Measurements from ENCODE around the gene MYO1B.

Gene MYO1B

GRCh38 chr2:191253476-191253875 lies 8.3 kb downstream of the MYO1B start:
- Histone ChIP-seq H3K79me2 (ENCODE audit: insufficient read depth, low read length) (no peaks in the 10 kb centered on the region), H3K4me2 (ENCODE audit: low read depth, low read length, poor library complexity, severe bottlenecking) (no peak overlapping the region), H3K27me3 (ENCODE audit: low read length) (no peaks in the 10 kb centered on the region), H4K20me1 (ENCODE audit: low read depth, low read length) (no peaks in the 10 kb centered on the region), H2AFZ (ENCODE audit: low read depth, low read length, severe bottlenecking) (no peak overlapping the region), H3F3A (ENCODE audit: insufficient read depth) (no peaks in the 10 kb centered on the region), H3K9me3 (ENCODE audit: insufficient read depth, low read length) (no peaks in the 10 kb centered on the region), H3K4me3 (ENCODE audit: insufficient read depth, low read length, poor library complexity, severe bottlenecking) (no peak overlapping the region), H3K9me2 (replicated peaks; ENCODE audit: insufficient read depth, low read length) (no peaks in the 10 kb centered on the region), H3K36me3 (ENCODE audit: low read length) (no peaks in the 10 kb centered on the region), H3K9ac (ENCODE audit: low read length) (no peak overlapping the region), H3K27ac (ENCODE audit: low read depth, low read length) (no peak overlapping the region)
- TF ChIP-seq CTCF (IDR thresholded peaks at IDR 0.05; ENCODE audit: insufficient read depth, low read length, poor library complexity, severe bottlenecking) (no peak), EZH2phosphoT487 (conservative IDR thresholded peaks at IDR 0.05; ENCODE audit: low read length) (no peak)

GRCh38 chr2:191255271-191255670 lies 10.1 kb downstream of the MYO1B start:
- Histone ChIP-seq H3K9me3 (ENCODE audit: insufficient read depth, low read length) (no peaks in the 10 kb centered on the region), H3K27ac (ENCODE audit: low read depth, low read length) (no peak overlapping the region), H2AFZ (ENCODE audit: low read depth, low read length, severe bottlenecking) (no peak overlapping the region), H3K4me2 (ENCODE audit: low read depth, low read length, poor library complexity, severe bottlenecking) (no peak overlapping the region), H3K4me3 (ENCODE audit: insufficient read depth, low read length, poor library complexity, severe bottlenecking) (no peak overlapping the region), H3K79me2 (ENCODE audit: insufficient read depth, low read length) (no peaks in the 10 kb centered on the region), H3K9me2 (replicated peaks; ENCODE audit: insufficient read depth, low read length) (no peaks in the 10 kb centered on the region), H3K9ac (ENCODE audit: low read length) (no peak overlapping the region), H3K27me3 (ENCODE audit: low read length) (no peaks in the 10 kb centered on the region), H3K36me3 (ENCODE audit: low read length) (no peaks in the 10 kb centered on the region), H4K20me1 (ENCODE audit: low read depth, low read length) (no peaks in the 10 kb centered on the region), H3F3A (ENCODE audit: insufficient read depth) (no peaks in the 10 kb centered on the region)
- TF ChIP-seq EZH2phosphoT487 (conservative IDR thresholded peaks at IDR 0.05; ENCODE audit: low read length) (no peak), CTCF (IDR thresholded peaks at IDR 0.05; ENCODE audit: insufficient read depth, low read length, poor library complexity, severe bottlenecking) (no peak)

- Histone ChIP-seq H3K79me2 (ENCODE audit: insufficient read depth, low read length) (no peaks in the 10 kb centered on the region), H3K27me3 (ENCODE audit: low read length) (no peaks in the 10 kb centered on the region), H3F3A (ENCODE audit: insufficient read depth) (no peaks in the 10 kb centered on the region), H2AFZ (ENCODE audit: low read depth, low read length, severe bottlenecking) (no peak overlapping the region), H3K36me3 (ENCODE audit: low read length) (no peaks in the 10 kb centered on the region), H3K4me3 (ENCODE audit: insufficient read depth, low read length, poor library complexity, severe bottlenecking) (no peak overlapping the region), H4K20me1 (ENCODE audit: low read depth, low read length) (no peaks in the 10 kb centered on the region), H3K27ac (ENCODE audit: low read depth, low read length) (no peak overlapping the region), H3K9me2 (replicated peaks; ENCODE audit: insufficient read depth, low read length) (no peaks in the 10 kb centered on the region), H3K9ac (ENCODE audit: low read length) (no peak overlapping the region), H3K4me2 (ENCODE audit: low read depth, low read length, poor library complexity, severe bottlenecking) (no peak overlapping the region), H3K9me3 (ENCODE audit: insufficient read depth, low read length) (no peaks in the 10 kb centered on the region)
- TF ChIP-seq EZH2phosphoT487 (conservative IDR thresholded peaks at IDR 0.05; ENCODE audit: low read length), result no peak
Observed at GRCh38 chr2:191255756-191256312, 10.6 kb downstream of the MYO1B start.

GRCh38 chr2:191257934-191258333 lies 12.7 kb downstream of the MYO1B start:
- no peaks in the 10 kb centered on the region for H3K79me2 ChIP-seq (ENCODE audit: insufficient read depth, low read length)
- TF ChIP-seq CTCF (IDR thresholded peaks at IDR 0.05; ENCODE audit: insufficient read depth, low read length, poor library complexity, severe bottlenecking) (no peak), EZH2phosphoT487 (conservative IDR thresholded peaks at IDR 0.05; ENCODE audit: low read length) (no peak)
- no peak overlapping the region for H3K9ac ChIP-seq (ENCODE audit: low read length)

More at GRCh38 chr2:191257934-191258333, 12.7 kb downstream of the MYO1B start:
- Histone ChIP-seq H3F3A (ENCODE audit: insufficient read depth) (no peaks in the 10 kb centered on the region), H3K4me2 (ENCODE audit: low read depth, low read length, poor library complexity, severe bottlenecking) (no peak overlapping the region), H3K9me3 (ENCODE audit: insufficient read depth, low read length) (no peaks in the 10 kb centered on the region), H3K27me3 (ENCODE audit: low read length) (no peaks in the 10 kb centered on the region), H3K27ac (ENCODE audit: low read depth, low read length) (no peak overlapping the region), H3K9me2 (replicated peaks; ENCODE audit: insufficient read depth, low read length) (no peaks in the 10 kb centered on the region), H4K20me1 (ENCODE audit: low read depth, low read length) (no peaks in the 10 kb centered on the region), H3K4me3 (ENCODE audit: insufficient read depth, low read length, poor library complexity, severe bottlenecking) (no peak overlapping the region), H2AFZ (ENCODE audit: low read depth, low read length, severe bottlenecking) (no peak overlapping the region), H3K36me3 (ENCODE audit: low read length) (no peaks in the 10 kb centered on the region)

Data from SU-DHL-6 (cell line).